Spleen (tissue), 11 donors: ENCODE results near the gene HTR1E. TPM values are rescaled to one million over a fixed set of nuclear protein-coding genes. Genes with fewer than 3 reads are reported as not detected.

Experiments used
- DNase-seq: peaks from one replicate; pipeline ENCODE4 v3.0.0-alpha.2; 2020
- H3K27ac ChIP-seq, 8 donors: fragments of 200-600 bp; sonication (generic) in 7 of 8; 1 replicate in 4 of 8; 2 replicates in 4 of 8; pipeline versions ENCODE4 v1.5.0 to v1.8.0; 2016 to 2021; ENCODE audit warnings: inconsistent platforms in 4 of 8, mild to moderate bottlenecking in 4 of 8, moderate library complexity in 1 of 8
- H3K27me3 ChIP-seq, 7 donors: fragments of 200-600 bp; sonication (generic) in 6 of 7; replicated peaks in 1 of 7; 1 replicate in 4 of 7; 2 replicates in 3 of 7; pipeline versions ENCODE4 v1.5.0 to v1.8.0; 2016 to 2021; ENCODE audit warnings: inconsistent platforms in 3 of 7, mild to moderate bottlenecking in 1 of 7
- H3K36me3 ChIP-seq, 6 donors: fragments of 200-600 bp; sonication (generic) in 5 of 6; 1 replicate in 4 of 6; 2 replicates in 2 of 6; pipeline versions ENCODE4 v1.5.0 to v1.8.0; 2016 to 2021; ENCODE audit warnings: inconsistent platforms in 2 of 6
- H3K4me1 ChIP-seq, 6 donors: fragments of 200-600 bp; sonication (generic) in 5 of 6; 1 replicate in 3 of 6; 2 replicates in 3 of 6; pipeline versions ENCODE4 v1.5.0 to v1.8.0; 2016 to 2021; ENCODE audit warnings: inconsistent platforms in 3 of 6
- H3K4me3 ChIP-seq, 8 donors: fragments of 200-600 bp; sonication (generic) in 7 of 8; 1 replicate in 4 of 8; 2 replicates in 4 of 8; pipeline versions ENCODE4 v1.5.0 to v1.8.0; 2016 to 2021; ENCODE audit warnings: inconsistent platforms in 4 of 8, mild to moderate bottlenecking in 4 of 8, moderate library complexity in 2 of 8
- H3K9me3 ChIP-seq, 8 donors: fragments of 200-600 bp; sonication (generic) in 7 of 8; 1 replicate in 4 of 8; 2 replicates in 4 of 8; pipeline versions ENCODE4 v1.5.0 to v1.8.0; 2016 to 2021; ENCODE audit warnings: inconsistent platforms in 4 of 8
- CTCF ChIP-seq, 11 experiments: fragments of 200-600 bp in 7 of 11; fragments of 450-650 bp in 4 of 11; sonication (generic) in 4 of 11; IDR thresholded peaks in 8 of 11; conservative IDR thresholded peaks in 3 of 11; 1 replicate in 7 of 11; 2 replicates in 4 of 11; pipeline versions ENCODE4 v1.4.0 to v1.8.0; 2016 to 2021; ENCODE audit warnings: antibody characterized with exemption in 11 of 11, inconsistent platforms in 4 of 11, mild to moderate bottlenecking in 1 of 11
- POLR2A ChIP-seq, 3 donors: fragments of 450-650 bp; IDR thresholded peaks; one replicate each; pipeline ENCODE4 v1.5.1; 2017; ENCODE audit warnings: antibody characterized with exemption in 3 of 3, mild to moderate bottlenecking in 1 of 3
- POLR2AphosphoS5 ChIP-seq, 3 donors: sonication (generic); formaldehyde crosslinking; IDR thresholded peaks; one replicate each; pipeline ENCODE4 v1.5.1; 2017; ENCODE audit warnings: antibody characterized with exemption in 3 of 3
- WGBS, 5 donors: extraction: QIAGEN DNeasy Blood & Tissue Kit in 3 of 5; methylation state at CpG; one replicate each; pipeline versions ENCODE4 v1.1.5 to v1.1.7; 2013 to 2018; 5-methylcytosine and 5-hydroxymethylcytosine counted together
- intact Hi-C: fragments of 100-400 bp; cut with DNase I; formaldehyde crosslinking; loops from one replicate; pipeline ENCODE4 v1.15.0; 2023; ENCODE audit warnings: low total_unique reads
- polyA plus RNA-seq, 3 donors: library from polyadenylated mRNA; stranded (reverse); fragments of 200-250 nt; gene quantifications; one replicate each; pipeline ENCODE4 v1.2.1, GENCODE V29; 2013
- total RNA-seq, 7 donors: library from RNA; depleted of rRNA in 3 of 7; stranded (reverse); fragments of >200 nt in 3 of 7; fragmentation: NEBNext Ultra II Directional in 4 of 7; extraction: Animal tissue kit (Norgen Biotek cat#: 25700) in 4 of 7; gene quantifications; one replicate each; pipeline versions ENCODE4 v1.1.0 to v1.2.1, GENCODE V29; 2016 to 2021
- donor health status: healthy with polysubstance abuse.
- donor health status: DM: no; HTN: no; CAD: no; lungs with moderate emphysema.
- donor health status: DM: no; HTN: no; CAD: no.
- donor health status: Bipolar disorder and iron deficiency.
- donor health status: healthy.
- donor health status: DM: no; HTN: no; CAD: no.
- donor health status: DM: yes; HTN: yes; CAD: no.

HTR1E gene
- total and polyA plus RNA-seq, 10 donors: not detected

- 79 to 92% (median 88%) methylated on average over 4 of the region's 4 CpGs for WGBS, 5 donors
- intact Hi-C loops: no loop called here
- no peak overlapping the region for H3K27ac ChIP-seq
- H3K27me3 ChIP-seq: peaks cover 0 to 8% (median 0%) of the 10 kb centered on the region in 7 donors
- no peak overlapping the region for H3K4me3 ChIP-seq
- H3K36me3 ChIP-seq: no peaks in the 10 kb centered on the region
- DNase-seq: no peak
- H3K4me1 ChIP-seq: no peaks in the 10 kb centered on the region
- H3K9me3 ChIP-seq: peaks cover 0 to 15% (median 3%) of the 10 kb centered on the region in 8 donors
- TF ChIP-seq POLR2A (IDR thresholded peaks at IDR 0.05): no peak
- no peak for TF ChIP-seq CTCF (IDR thresholded peaks at IDR 0.05 in 8 of 11, conservative IDR thresholded peaks at IDR 0.05 in 3 of 11)
- TF ChIP-seq POLR2AphosphoS5 (IDR thresholded peaks at IDR 0.05): no peak
Observed at GRCh38 chr6:87040729-87041128, 103.4 kb downstream of the HTR1E start.

GRCh38 chr6:87045521-87046075 lies 108.3 kb downstream of the HTR1E start:
- Histone ChIP-seq H3K4me1 (no peaks in the 10 kb centered on the region), H3K4me3 (no peak overlapping the region), H3K27ac (no peak overlapping the region), H3K36me3 (no peaks in the 10 kb centered on the region), H3K9me3 (peaks cover 0 to 15% (median 3%) of the 10 kb centered on the region in 8 donors), H3K27me3 (peaks cover 0 to 8% (median 0%) of the 10 kb centered on the region in 7 donors)
- 51 to 69% (median 61%) methylated on average over 5 of the region's 5 CpGs for WGBS, 5 donors
- intact Hi-C loops: no loop called here
- no peak for TF ChIP-seq CTCF (IDR thresholded peaks at IDR 0.05 in 8 of 11, conservative IDR thresholded peaks at IDR 0.05 in 3 of 11)
- no peak for TF ChIP-seq POLR2A (IDR thresholded peaks at IDR 0.05)
- TF ChIP-seq POLR2AphosphoS5 (IDR thresholded peaks at IDR 0.05): no peak
- no peak for DNase-seq

GRCh38 chr6:87049779-87050178 lies 112.5 kb downstream of the HTR1E start:
- H3K9me3 ChIP-seq: no peaks in the 10 kb centered on the region
- H3K36me3 ChIP-seq: no peaks in the 10 kb centered on the region
- intact Hi-C loops: no loop called here
- H3K27ac ChIP-seq: no peak overlapping the region
- WGBS, 5 donors: 95 to 100% (median 97%) methylated on average over 1 of the region's 1 CpG
- DNase-seq: no peak
- no peaks in the 10 kb centered on the region for H3K27me3 ChIP-seq
- peaks cover 0 to 11% (median 0%) of the 10 kb centered on the region in 6 donors for H3K4me1 ChIP-seq
- no peak overlapping the region for H3K4me3 ChIP-seq
- TF ChIP-seq POLR2A (IDR thresholded peaks at IDR 0.05): no peak
- no peak for TF ChIP-seq CTCF (IDR thresholded peaks at IDR 0.05 in 8 of 11, conservative IDR thresholded peaks at IDR 0.05 in 3 of 11)

- no peak for DNase-seq
- H3K27ac ChIP-seq: no peak overlapping the region
- intact Hi-C loops: no loop called here
- H3K4me1 ChIP-seq: peaks cover 0 to 11% (median 0%) of the 10 kb centered on the region in 6 donors
- no peaks in the 10 kb centered on the region for H3K27me3 ChIP-seq
- no peak overlapping the region for H3K4me3 ChIP-seq
- no peak for TF ChIP-seq POLR2AphosphoS5 (IDR thresholded peaks at IDR 0.05)
- TF ChIP-seq CTCF (IDR thresholded peaks at IDR 0.05 in 8 of 11, conservative IDR thresholded peaks at IDR 0.05 in 3 of 11): no peak
- no peak for TF ChIP-seq POLR2A (IDR thresholded peaks at IDR 0.05)
- WGBS, 5 donors: 85 to 98% (median 94%) methylated on average over 1 of the region's 1 CpG
- no peaks in the 10 kb centered on the region for H3K9me3 ChIP-seq
- H3K36me3 ChIP-seq: no peaks in the 10 kb centered on the region
Observed at GRCh38 chr6:87053312-87053711, 116.0 kb downstream of the HTR1E start.
